ENCODE results near the gene DDC.
"Not testable (repeated sequence)": the region's sequence is repeated elsewhere in the genome, so short reads cannot be mapped to it uniquely, and the experiment has no call there.

The DDC gene

DNA sequence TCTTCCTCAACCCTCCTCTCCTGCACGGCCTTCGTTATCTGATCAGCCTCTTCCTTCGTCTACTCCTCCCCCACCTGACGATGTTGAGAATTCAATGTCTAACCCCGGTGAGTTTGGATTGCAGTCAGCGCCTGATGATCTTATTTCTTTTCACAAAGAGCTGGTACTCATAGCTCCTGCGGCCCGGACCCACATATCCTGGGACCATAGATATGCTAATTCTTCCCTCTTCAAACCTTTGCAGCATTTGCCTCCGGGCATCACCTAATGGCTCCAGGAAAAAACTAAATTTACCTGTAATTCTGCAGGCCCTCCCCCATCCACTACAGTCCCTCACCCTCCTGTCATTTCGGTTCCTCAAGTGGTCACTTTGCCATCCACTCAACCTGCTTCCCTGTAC is 12.4 kb upstream of the DDC start:
- no peak for TF ChIP-seq ZNF274 (IDR thresholded peaks at IDR 0.05; ENCODE audit: low read depth, low read length)
- H3K4me3 ChIP-seq (ENCODE audit: low read length): no peak overlapping the region

DNA sequence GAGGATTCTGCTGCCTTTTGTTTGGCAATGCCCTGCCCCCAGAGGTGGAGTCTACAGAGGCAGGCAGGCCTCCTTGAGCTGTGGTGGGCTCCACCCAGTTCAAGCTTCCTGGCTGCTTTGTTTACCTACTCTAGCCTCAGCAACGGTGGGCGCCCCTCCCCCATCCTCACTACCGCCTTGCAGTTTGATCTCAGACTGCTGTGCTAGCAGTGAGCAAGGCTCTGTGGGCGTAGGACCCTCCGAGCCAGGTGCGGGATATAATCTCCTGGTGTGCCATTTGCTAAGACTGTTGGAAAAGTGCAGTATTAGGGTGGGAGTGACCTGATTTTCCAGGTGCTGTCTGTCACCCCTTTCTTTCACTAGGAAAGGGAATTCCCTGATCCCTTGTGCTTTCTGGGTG is 11.2 kb upstream of the DDC start:
- not testable (repeated sequence) for H3K4me3 ChIP-seq (ENCODE audit: low read length)

DNA sequence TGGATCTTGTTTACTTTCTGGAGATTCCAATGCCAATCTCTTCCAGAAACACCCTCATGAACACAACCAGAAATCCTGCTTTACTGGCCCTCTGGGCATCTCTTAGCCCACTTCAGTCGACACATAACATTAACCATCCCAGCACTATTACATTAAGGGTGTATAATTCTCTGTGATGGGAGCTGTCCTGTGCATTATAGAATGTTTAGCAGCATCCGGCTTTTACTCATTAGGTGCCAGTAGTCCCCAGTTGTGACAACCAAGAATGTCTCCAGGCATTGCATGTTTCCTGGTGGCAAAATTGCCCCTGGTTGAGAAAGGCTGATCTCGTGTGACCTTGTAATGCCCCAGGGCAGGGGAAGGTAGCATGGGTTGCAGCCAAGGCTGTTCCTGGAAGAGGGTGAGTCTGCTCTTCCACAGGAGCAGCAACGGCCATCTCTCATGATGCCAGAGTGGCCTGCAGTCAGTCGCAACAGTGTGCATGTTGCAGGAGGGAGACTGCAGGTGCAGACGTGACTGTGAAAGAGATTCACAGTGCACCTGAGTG is 2.6 kb upstream of the DDC start:
- no peak overlapping the region for H3K4me3 ChIP-seq (ENCODE audit: low read length)
- no peak for TF ChIP-seq ZNF274 (IDR thresholded peaks at IDR 0.05; ENCODE audit: low read depth, low read length)

DNA sequence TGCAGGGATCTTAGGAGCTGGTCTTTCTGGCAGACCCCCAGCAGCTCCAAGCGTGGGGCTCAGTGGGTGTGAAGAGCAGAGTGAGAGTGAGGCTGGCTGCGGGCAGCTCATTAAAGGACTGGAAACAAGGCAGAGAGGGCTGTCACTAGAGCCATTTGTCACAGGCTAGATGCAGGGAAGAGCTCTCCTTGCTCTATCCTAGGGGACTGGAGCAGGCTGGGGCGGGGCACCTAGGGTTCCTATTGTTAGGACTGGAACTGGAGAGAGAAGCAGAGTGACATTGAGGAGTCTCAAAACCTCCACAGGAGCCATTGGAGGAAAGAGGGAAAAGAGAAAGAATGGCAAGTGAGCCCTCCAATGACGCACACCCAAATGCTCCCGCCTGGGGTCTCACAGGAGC is 772 bp upstream of the DDC start:
- H3K4me3 ChIP-seq (ENCODE audit: low read length): no peak overlapping the region
- TF ChIP-seq ZNF274 (IDR thresholded peaks at IDR 0.05; ENCODE audit: low read depth, low read length): no peak

DNA sequence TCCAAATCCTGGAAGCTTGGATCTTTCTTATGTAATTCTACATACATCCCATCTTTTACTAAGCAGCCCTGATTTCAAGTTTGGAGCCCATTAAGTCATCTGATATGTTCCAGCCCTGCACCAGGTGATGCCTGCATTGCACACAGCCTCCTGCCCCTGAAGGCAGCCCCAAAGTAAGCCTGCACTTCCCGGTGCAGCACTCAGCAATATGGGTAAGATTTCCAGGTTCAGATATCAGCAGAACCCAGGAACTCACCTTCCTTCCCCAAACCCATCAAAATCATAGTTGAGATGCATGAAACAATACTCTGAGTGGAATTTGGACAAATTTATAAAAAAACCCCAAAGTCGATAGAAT is 333 bp upstream of the DDC start:
- TF ChIP-seq ZNF274 (IDR thresholded peaks at IDR 0.05; ENCODE audit: low read depth, low read length): no peak
- H3K4me3 ChIP-seq (ENCODE audit: low read length): no peak overlapping the region

DNA sequence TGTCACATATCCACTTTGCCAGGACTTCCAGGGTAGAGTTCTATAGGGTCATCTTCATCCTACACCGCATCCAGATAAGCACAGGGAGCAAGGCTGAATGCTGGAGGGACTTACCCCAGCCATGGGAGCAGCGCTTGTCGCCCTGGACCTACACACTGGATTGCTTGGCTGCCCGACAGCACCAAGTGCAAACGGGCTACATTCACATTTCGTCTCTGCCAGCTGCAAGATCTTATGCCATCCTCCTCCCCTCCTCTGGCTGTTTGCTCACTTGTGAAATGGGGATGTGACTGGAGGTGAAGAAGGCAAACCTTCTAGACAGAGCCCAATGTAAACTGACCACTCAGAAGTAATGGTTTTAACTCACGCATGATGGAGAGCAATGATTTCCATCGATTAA is 1.0 kb downstream of the DDC start:
- no peak for TF ChIP-seq ZNF274 (IDR thresholded peaks at IDR 0.05; ENCODE audit: low read depth, low read length)
- H3K4me3 ChIP-seq (ENCODE audit: low read length): no peak overlapping the region

- TF ChIP-seq ZNF274 (IDR thresholded peaks at IDR 0.05; ENCODE audit: low read depth, low read length): no peak
- H3K4me3 ChIP-seq (ENCODE audit: low read length): no peak overlapping the region
Measured at GRCh38 chr7:50562136-50562535, 3.1 kb downstream of the DDC start.

DNA sequence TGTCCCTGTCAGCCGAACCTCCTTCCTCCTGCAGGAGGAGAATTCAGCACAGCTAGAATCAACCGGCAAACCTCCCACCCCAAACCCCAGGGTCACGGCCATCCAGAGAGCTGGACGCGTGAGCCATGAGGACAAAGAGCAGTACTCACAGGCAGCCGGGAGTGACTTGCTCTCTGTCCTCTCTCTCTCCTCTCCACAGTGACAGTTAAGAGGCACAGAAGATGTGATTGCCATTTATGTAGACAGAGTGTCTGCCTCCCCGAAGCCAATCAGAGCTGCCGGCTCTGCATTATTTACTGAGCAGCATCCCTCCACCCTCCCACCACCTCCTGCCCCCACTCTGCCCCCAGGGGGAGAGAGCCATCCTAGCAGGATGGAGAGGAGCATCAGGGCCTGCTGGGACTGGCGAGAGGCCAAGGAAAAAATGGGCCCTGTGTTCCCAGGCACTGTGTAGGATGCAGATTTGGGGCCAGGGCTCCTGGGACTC is 4.3 kb downstream of the DDC start:
- TF ChIP-seq ZNF274 (IDR thresholded peaks at IDR 0.05; ENCODE audit: low read depth, low read length): no peak
- H3K4me3 ChIP-seq (ENCODE audit: low read length): no peak overlapping the region

DNA sequence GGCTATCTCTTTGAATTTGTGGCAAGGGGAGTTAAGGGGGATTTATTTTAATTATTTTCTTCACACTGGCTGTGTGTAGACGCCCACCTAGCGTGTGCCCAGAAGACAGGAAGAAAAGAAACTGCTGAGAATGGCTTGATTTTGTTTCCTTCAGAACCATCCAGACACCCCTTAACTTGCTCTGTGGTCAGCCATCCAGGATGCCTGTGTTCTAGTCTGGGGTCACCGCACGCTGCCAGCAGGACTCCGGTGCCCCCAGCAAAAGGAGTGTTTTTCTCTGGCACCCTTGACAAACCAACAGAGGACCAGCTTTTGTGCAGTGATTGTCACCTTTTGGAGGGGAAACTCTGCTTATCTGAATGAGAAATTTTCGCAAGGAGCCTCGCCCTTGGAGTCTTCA is 5.3 kb downstream of the DDC start:
- no peak for TF ChIP-seq ZNF274 (IDR thresholded peaks at IDR 0.05; ENCODE audit: low read depth, low read length)
- H3K4me3 ChIP-seq (ENCODE audit: low read length): no peak overlapping the region

DNA sequence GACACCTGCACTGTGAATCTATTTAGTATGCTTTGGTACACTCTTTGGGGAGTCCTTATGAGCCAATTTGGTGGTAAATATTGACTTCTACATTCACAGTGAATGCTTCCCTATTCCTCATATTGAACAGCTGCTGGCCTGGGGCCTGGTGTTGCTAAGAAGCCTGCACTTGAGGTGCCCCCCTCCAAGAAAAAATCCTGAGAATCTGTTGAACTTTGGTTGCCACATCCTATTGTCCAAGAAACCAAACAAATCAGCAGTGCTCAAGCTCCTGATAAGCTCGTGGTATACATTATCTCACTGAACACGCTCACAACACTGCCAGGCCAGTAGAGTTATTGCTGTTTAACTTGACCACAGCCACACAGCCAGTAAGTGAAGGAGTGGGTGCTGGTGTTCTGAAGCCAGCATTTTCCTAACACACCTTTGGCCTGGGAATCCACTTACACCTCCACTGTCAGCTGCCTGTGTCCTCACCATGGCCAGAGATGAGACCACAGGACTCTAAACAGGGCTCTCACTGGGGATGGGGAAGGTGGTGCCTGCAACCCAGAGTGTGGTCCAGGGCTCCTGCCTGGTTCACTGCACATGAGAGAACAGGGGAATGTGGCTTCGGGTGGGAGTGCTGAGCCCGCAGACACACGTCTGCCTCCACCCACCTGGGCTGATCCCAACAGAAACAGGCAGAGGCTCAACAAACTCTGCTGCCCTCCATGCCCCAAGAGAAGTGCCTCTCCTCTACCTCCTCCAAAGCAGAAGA is 6.7 kb downstream of the DDC start:
- TF ChIP-seq ZNF274 (IDR thresholded peaks at IDR 0.05; ENCODE audit: low read depth, low read length): no peak

GRCh38 chr7:50557099-50557498 is 8.1 kb downstream of the DDC start:
- H3K4me3 ChIP-seq (ENCODE audit: low read length): no peak overlapping the region
- no peak for TF ChIP-seq ZNF274 (IDR thresholded peaks at IDR 0.05; ENCODE audit: low read depth, low read length)

More for the DNA sequence above, 6.7 kb downstream of the DDC start:
- H3K4me3 ChIP-seq (ENCODE audit: low read length): no peak overlapping the region

DNA sequence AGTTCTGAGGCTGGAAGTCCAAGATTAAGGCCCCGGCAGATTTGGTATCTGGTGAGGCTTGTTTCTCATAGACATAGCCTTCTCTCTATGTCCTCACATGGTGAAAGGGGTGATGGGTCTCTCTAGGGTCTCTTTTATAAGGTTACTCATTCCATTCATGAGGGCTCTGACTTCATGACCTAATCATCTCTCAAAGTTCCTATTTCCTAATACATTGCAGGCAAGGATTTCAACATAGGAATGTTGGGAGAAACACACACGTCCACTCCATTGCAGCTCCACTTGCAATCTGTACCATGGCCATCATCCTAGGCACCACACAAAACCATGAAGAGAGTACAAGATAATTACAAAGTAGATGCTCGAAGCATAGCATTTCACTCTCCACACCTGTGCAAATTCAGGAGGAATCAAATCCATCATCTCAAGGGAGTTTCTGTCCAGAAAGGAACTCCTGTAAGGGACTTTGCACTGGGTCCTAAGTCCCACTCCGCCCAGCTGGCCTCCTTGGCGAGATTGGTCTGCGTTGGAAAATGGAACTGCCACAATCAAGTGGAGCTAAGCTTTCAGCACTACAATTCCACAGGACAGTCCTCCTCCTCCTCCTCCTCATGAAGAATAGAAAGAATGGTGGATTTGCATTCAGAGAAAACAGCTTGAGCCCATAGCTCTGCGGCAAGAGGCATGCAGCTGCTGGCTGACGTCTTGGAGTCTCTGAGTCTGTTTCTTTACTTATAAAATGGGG is 8.8 kb downstream of the DDC start:
- no peak for TF ChIP-seq ZNF274 (IDR thresholded peaks at IDR 0.05; ENCODE audit: low read depth, low read length)
- H3K4me3 ChIP-seq (ENCODE audit: low read length): no peak overlapping the region

GRCh38 chr7:50555594-50556140 is 9.5 kb downstream of the DDC start:
- no peak for TF ChIP-seq ZNF274 (IDR thresholded peaks at IDR 0.05; ENCODE audit: low read depth, low read length)
- no peak overlapping the region for H3K4me3 ChIP-seq (ENCODE audit: low read length)

GRCh38 chr7:50554431-50555322 is 10.5 kb downstream of the DDC start:
- no peak for TF ChIP-seq ZNF274 (IDR thresholded peaks at IDR 0.05; ENCODE audit: low read depth, low read length)
- no peak overlapping the region for H3K4me3 ChIP-seq (ENCODE audit: low read length)
